Stimulated activated CD8-positive, alpha-beta memory T cell treated with anti-CD3 and anti-CD28 coated beads, Interleukin-12 subunit alpha, Interleukin-12 subunit beta, amount 100 ng/mL, for 24 hours (primary cell): ENCODE results near the gene SRSF6.
"Not testable (repeated sequence)": the region's sequence is repeated elsewhere in the genome, so short reads cannot be mapped to it uniquely, and the experiment has no call there.

Source experiments
- DNase-seq: peaks from one replicate; pipeline ENCODE4 v3.0.0-alpha.2; 2020; ENCODE audit errors: extremely low read depth

The SRSF6 gene

DNA sequence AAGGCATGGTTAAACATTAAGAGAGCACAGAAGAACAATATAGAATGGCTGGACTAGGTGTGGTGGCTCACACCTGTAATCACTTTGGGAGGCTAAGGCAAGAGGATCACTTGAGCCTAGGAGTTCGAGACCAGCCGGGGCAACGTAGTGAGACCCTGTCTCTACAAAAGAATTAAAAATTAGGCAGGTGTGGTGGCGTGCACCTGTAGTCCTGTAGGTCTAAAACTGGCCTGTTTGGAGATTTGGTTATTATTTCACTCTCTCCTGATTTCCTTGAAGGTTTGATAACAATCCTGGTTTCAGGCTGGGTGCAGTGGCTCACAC is 15.6 kb downstream of the SRSF6 start:
- DNase-seq, result no peak

GRCh38 chr20:43477193-43477592 is 19.5 kb downstream of the SRSF6 start:
- DNase-seq, result no peak

- no peak for DNase-seq
Observed at GRCh38 chr20:43477619-43478018, 19.9 kb downstream of the SRSF6 start.

GRCh38 chr20:43490038-43490437 is 32.3 kb downstream of the SRSF6 start:
- DNase-seq, result no peak

- no peak for DNase-seq
Observed at GRCh38 chr20:43492101-43492500, 34.4 kb downstream of the SRSF6 start.

- DNase-seq, result no peak
Observed at GRCh38 chr20:43495388-43495787, 37.7 kb downstream of the SRSF6 start.

- DNase-seq, result not testable (repeated sequence)
Observed at GRCh38 chr20:43502021-43502420, 44.3 kb downstream of the SRSF6 start.

DNA sequence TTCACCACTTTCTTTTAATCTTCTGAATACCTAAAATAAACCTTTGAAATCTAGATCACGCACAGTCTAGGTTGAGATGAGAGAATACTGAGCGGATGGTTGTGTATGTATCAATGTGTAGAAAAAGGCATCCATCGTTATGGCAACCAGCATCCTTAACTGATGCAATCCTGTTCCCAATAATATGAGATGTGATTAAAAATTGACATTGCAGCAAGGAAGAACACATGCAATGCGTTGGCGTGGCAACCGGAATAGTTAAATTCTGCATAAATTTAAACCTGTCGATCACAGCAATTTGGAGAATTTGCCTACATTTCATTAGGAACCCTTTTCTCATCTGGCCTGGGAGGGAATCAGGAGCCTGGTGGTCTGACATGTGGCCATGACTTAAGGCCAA is 48.5 kb downstream of the SRSF6 start:
- no peak for DNase-seq

DNA sequence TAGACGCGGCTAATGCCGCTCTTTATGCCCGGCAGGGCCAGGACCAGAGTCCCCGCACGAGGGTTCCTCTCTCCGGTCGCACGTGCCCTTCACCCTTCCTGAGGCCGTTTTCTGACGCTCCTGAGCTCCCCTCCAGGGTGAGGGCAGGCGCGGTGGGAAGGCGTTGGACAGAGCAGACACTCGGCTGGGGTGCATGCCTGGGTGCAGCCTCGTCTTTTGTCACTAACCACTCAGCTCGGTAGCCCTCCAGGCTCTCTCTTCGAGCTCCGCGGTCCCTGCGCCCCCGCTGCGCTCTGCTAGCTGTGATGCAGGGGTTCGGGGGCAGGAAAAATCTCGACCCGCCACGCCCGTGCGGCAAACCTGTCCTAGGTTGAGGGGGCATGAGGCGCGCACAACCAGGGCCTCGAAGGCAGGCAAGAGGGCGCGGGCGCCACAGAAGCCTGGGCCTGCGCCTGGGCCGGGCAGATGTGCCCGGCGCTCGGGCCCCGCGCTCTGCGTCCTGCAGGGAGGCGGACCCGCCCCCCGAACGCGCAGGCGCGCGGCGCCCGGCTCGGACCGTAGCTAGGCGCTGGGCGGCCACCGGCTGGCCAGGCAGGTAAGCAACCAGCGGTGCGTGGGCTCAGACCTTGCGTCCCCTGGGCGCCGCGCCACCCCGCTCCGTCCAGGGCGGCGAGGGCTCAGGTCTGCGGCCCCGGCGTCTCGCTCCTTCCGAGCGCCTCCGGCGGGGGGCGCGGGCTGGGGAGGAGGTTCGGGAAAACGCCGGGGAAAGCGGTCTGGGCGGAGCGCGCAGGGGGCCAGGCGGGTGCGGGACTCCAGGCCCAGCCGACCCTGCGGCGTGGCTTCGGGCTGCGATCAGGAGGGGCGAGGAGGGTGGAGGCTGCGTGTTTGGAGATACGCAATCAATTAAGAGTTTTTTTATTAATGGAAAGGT is 49.7 kb downstream of the SRSF6 start, which contains the start of gene L3MBTL1:
TSS of gene L3MBTL1 (plus strand) at position 548 of the 931 bp plus-strand sequence. CDS start 5,807 bp downstream, outside the sequence.
- no peak for DNase-seq

DNA sequence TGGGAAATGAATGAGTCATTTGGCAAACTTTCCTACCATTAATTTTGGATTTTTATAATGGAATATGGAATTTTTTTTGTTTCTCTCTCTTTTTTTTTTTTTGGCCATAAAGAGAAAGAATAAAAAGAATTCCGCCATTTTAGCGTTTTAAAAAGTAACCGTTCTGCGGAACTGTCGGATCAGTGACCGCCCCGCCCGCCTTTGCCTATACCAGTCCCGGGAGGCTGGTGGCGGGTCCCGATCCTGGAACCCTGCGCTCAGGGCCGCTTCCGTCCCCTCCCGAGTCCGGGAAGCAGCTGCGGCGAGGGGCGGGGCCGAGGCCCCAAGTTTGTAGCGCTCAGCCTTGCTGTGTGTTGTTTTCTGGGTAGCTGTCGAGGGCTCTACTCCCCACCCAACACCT is 50.4 kb downstream of the SRSF6 start:
- DNase-seq, result no peak

DNA sequence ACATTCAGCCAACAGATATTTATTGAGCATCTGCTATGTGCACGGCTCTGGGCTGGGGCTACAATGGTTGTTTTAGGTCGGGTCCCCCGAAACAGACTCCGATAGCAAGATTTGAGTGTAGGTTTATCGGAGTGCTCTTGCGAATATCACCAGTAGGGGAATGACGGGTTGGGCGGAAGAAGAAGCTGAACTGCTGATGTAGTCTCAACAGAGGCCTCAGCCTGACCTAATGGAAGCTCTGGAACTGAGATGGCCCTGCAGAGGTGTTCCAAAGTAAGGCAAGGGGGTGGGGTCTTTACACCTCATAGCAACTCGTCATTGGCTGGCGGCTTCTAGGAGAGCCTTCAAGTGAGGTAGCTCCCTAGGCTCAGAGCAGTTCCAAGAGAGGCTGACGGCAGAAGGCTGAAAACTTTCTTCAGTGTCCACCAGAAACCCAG is 50.9 kb downstream of the SRSF6 start:
- no peak for DNase-seq

- DNase-seq, result no peak
Observed at GRCh38 chr20:43511879-43512278, 54.2 kb downstream of the SRSF6 start.

GRCh38 chr20:43513372-43513930 is 55.8 kb downstream of the SRSF6 start:
- DNase-seq, result no peak
